Middle frontal gyrus (tissue), 1 donor: ENCODE measurements around the gene CPNE7.
"Not testable (repeated sequence)": the region's sequence is repeated elsewhere in the genome, so short reads cannot be mapped to it uniquely, and the experiment has no call there.

Experiments used
- DNase-seq: peaks from one replicate; pipeline ENCODE4 v3.0.0-alpha.2; 2015; ENCODE audit warnings: low spot score; ENCODE audit errors: extremely low spot score

Gene CPNE7

GRCh38 chr16:89565506-89566372 is 9.8 kb upstream of the CPNE7 start:
- DNase-seq: no peak

- DNase-seq: no peak
Observed at GRCh38 chr16:89567656-89568594, 7.6 kb upstream of the CPNE7 start.

DNA sequence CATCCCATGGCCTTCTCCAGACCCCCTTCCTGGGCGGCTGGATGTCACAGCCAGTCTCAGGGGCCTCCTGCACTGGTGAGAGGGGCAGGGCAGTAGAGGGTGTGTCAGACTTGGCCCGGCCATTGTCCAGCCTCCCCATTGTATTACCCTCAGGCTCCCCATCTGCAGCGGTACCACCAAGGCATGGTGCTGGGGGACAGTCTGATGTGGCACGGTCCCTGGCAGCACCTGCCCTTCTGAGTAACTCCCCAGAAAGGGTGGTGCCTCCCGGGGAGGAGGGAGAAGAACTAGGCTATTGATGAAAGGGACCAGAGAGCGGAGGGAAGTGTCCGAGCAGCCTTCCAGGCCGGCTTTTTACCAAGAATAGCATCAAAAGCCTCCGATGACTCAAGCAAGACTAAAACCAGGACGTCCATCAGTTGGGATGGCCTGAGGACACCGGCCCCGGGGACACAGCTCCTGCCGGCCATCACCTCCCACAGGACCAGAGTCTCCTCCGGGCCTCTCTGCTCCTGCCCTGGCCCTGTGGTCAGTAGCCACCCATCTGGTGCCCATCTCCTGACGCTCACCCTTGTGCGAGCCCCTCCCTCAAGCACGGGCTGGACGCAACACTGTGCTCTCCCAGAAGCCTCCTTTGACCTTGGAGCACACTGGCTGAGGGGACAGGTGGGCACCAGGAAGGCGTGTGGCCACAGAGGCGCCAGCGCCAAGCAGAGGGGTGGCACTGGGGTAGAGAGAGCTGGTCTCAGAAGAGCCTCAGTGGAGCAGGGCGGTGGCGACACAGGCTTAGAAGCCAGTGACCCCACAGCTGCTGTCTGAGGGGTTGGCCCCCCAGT is 5.8 kb upstream of the CPNE7 start:
- no peak for DNase-seq

- DNase-seq: no peak
Observed at GRCh38 chr16:89570342-89570923, 5.1 kb upstream of the CPNE7 start.

DNA sequence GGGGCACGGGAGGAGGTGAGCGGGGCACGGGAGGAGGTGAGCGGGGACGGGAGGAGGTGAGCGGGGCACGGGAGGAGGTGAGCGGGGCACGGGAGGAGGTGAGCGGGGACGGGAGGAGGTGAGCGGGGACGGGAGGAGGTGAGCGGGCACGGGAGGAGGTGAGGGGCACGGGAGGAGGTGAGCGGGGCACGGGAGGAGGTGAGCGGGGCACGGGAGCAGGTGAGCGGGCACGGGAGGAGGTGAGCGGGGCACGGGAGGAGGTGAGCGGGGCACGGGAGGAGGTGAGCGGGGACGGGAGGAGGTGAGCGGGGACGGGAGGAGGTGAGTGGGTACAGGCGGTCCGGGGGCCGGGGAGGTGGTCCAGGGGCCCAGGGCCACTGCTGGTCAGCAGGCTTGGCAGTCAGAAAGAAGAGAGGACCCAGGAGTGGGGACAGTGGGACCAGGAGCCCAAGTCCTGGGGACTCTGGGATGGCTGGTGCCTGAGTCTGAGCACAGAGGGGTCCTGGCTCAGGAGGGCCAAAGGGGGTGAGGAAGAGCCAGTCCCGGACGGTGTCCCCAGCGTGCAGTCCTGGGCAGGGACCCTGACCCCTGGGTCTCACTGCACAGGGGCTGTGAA is 4.5 kb upstream of the CPNE7 start:
- DNase-seq: not testable (repeated sequence)

DNA sequence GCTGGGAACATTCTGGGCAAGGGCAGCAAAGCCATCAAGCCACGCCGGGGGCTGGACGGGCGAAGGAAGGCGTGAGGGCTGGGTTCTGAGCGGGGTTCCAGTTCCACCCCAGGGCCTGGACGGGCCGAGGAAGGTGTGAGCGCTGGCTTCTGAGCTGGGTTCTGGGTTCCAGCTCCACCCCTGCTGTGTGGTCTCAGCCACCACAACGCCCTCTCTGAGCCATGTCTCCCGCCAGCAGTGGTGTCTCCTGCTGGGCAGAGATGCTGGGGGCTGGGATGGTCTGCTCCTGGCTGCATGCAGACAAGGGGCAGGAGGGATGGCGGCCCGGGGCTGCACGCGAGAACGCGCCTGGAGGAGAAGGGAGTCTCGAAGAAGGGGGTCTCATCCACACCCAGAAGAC is 3.9 kb upstream of the CPNE7 start:
- DNase-seq: no peak

GRCh38 chr16:89572073-89572484 is 3.5 kb upstream of the CPNE7 start:
- no peak for DNase-seq

DNA sequence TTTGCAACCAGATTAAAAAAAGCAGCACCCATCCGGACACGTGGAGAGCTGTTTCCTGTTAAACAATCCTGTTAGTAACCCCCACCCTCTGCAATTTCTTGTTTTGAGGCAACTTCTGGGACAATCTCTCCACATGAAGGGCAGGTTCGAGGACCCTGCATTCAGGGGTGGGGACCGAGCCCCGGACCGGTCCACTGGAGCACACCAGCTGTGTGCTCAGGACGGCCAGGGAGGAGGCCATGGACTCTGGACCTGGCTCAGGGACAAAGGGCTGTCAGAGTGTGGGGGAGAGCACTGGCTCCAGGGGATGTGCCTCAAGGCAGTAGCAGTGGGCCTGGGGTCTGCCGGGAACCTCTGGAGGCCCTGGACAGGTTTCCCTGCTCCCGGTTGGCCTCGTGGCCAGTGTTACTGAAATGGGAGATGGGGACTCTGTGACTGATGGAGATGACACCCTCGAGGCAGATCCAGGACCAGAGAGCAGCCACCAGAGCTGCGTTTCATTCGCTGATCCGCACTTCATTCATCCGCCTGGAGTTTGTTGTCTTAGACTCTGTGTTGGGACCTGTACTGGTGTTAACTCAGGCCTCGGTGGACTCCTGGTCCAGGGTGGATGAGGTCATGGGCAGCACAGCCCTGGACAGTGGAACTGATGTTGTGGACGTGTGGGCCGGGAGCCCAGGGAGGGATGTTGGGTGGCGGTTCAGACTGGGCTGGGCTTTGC is 2.9 kb upstream of the CPNE7 start:
- no peak for DNase-seq

GRCh38 chr16:89573826-89574680 is 1.5 kb upstream of the CPNE7 start:
- no peak for DNase-seq

DNA sequence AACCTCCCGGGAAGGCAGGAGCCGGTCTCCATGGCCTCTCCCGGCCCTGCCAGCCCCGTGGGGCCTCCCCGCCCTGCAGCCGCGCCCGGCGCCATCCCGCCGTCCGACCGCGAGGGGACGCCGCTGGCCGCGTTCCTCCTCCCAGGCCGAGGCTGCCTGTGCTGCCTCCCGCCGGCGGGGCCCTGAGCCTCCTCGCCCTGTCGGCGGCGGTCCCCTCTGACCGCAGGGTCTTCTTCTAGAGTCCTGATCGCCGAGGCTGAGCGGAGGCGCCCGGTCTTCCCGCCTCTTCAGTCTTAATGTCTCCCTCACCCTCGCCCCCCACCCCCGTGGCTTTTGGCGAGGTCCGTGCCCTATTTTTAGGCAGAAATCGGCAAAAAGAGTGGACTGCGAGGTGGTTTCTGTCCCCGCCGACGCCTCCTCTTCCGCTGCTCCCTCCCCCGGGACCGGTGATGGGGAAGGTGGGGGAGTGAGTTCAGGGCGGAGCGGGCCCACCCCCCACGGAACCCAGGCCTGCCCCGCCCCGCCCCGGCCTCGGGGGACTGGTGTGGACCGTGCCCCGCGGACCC is 794 bp upstream of the CPNE7 start:
- DNase-seq: no peak

- DNase-seq: no peak
Observed at GRCh38 chr16:89576153-89577054, 846 bp downstream of the CPNE7 start.

DNA sequence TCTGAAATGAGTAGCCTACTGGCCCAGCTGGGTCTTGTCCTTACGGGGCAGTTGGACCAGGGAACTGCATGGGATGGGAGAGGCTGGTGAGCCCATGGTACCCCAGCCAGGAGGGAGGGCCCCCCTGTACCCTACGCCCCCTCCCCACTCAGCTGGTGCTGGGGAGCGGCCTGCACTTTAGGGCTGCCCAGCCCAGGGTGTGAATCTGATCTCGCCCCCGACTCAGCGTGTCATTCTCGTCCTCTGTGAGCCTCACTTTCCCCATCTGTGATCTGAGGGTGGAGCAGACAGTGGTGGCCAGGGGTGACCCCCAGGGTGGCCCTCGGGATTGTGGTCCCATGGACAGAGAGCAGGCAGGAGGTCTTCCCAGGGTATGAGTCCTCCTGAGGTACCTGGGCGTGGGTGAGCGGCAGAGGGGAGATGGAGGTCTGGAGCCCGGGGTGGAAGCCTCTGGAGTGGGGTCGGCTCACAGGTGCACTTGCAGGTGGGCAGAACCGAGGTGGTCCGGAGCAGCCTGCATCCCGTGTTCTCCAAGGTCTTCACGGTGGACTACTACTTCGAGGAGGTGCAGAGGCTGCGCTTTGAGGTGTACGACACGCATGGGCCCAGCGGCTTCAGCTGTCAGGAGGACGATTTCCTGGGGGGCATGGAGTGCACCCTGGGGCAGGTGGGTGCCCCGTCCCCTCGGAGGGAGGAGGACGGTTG is 1.6 kb downstream of the CPNE7 start:
- DNase-seq: no peak

DNA sequence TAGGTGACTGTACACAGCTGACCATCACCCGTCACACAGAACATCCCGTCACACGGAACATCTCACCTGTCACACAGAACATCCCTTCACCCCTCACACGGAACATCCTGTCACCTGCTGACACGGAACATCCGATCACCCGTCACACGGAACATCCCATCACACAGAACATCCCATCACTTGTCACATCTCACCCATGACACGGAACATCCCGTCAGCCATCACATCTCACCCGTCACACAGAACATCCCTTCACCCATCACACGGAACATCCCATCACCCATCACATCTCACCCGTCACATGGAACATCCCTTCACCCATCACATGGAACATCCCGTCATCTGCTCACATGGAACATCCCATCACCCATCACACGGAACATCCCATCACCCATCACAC is 3.8 kb downstream of the CPNE7 start:
- no peak for DNase-seq

DNA sequence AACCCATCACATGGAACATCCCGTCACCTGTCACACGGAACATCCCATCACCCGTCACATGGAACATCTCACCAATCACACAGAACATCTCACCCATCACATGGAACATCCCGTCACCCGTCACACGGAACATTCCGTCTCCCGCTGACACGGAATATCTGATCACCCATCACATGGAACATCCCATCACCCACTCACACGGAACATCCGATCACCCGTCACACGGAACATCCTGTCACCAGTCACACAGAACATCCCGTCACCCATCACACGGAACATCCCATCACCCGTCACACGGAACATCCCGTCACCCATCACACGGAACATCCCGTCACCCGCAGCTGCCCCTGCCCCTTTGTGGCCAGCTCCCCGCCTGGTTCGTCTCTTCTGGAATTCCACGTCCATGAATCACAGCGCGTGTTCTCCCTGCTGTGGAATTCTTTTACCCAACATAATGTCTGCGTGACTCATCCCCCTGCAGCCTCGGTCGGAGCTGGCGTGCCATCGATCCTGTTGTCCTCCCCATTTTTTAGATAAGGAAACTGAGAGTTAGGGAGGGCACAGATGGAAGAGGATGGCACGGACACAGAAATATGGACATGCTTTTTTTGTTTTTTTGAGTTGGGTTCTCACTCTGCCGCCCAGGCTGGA is 5.6 kb downstream of the CPNE7 start:
- DNase-seq: no peak

DNA sequence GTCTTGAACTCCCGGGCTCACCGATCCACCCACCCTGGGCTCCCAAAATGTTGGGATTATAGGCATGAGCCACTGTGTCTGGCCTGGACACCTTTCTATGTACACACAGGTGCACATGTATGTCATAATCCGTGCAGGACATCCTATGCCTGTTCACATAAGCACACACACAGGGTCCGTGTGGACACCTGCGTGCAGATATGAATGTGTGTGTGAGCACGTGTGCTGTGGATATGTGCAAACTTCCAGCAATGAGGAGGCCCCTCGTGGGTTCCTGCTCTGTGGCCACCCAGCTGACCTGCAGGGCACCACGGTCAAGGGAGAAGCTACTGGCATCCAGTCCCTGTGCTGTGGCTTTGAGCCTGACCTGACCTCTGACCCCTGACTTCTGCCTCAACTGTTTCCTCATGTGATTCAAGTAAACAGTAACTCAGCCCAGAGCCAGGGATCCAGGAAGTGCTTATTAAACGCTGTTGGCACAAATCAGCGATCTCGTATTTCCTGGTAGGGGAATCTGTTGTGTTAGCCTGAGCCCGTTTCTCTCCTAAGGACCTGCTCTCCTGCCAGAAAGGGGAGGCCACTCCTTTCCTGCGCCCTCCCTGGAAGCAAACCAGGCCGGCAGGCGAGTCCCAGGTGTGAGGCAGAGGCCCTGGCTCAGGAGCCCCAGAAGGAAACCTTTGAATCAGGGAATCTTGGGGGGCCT is 6.5 kb downstream of the CPNE7 start:
- DNase-seq: no peak
